A549 (cell line): Measurements from ENCODE around the gene LRRC36. TPM values are rescaled to one million over a fixed set of nuclear protein-coding genes. Genes with fewer than 3 reads are reported as not detected.

Experiments used
- ATAC-seq, 2 experiments: fragments of 200-7000 bp in 1 of 2; fragments of >200 bp in 1 of 2; cut with Nextera tagmentation in 1 of 2; cut with Tn5 transposase in 1 of 2; 3 replicates each; pipeline versions ENCODE4 v1.8.0 to v1.9.1; 2018 to 2020; ENCODE audit warnings: mild to moderate bottlenecking in 1 of 2, moderate library complexity in 1 of 2
- CTCF ChIA-PET: fragments of 300-600 bp; sonication (Branson Sonifier 250); formaldehyde crosslinking; extraction: SDS; loops from one replicate; lab custom pipeline; 2021; ENCODE audit warnings: antibody characterized with exemption, inconsistent platforms; lab: Yijun Ruan, JAX
- POLR2A ChIA-PET: fragments of 350-600 bp; formaldehyde crosslinking; extraction: SDS; loops from one replicate; lab custom pipeline; 2021; ENCODE audit warnings: antibody characterized with exemption, inconsistent platforms; lab: Yijun Ruan, JAX
- DNase-seq, 2 experiments: peaks; one replicate each; pipeline versions ENCODE4 v3.0.0 to v3.0.0-alpha.2; 2011 to 2016; ENCODE audit warnings: low read depth in 1 of 2, low spot score in 1 of 2
- FAIRE-seq: peaks from 2 replicates; lab custom pipeline; 2011; peaks lifted over from hg19 to GRCh38; lab: Jason Lieb, UNC
- H3K27ac ChIP-seq, 2 experiments: fragments of >200 bp; sonication (Bioruptor Twin); formaldehyde crosslinking; 3 replicates each; pipeline ENCODE4 v1.5.1; 2016 to 2017
- H3K4me1 ChIP-seq: fragments of >200 bp; sonication (Bioruptor Twin); formaldehyde crosslinking; 3 replicates; pipeline ENCODE4 v1.6.1; 2016
- H3K4me2 ChIP-seq: fragments of >200 bp; sonication (Bioruptor Twin); formaldehyde crosslinking; 3 replicates; pipeline ENCODE4 v1.6.1; 2016
- H3K4me3 ChIP-seq: fragments of >200 bp; sonication (Bioruptor Twin); formaldehyde crosslinking; 3 replicates; pipeline ENCODE4 v1.5.1; 2016
- H3K9me3 ChIP-seq: fragments of >200 bp; sonication (Bioruptor Twin); formaldehyde crosslinking; 3 replicates; pipeline ENCODE4 v1.6.1; 2016
- BHLHE40 ChIP-seq: IDR thresholded peaks from 2 replicates; pipeline ENCODE4 v1.6.1; 2012; ENCODE audit warnings: low read depth, low read length, inconsistent platforms
- CBX2 ChIP-seq: fragments of 200-600 bp; sonication (generic); IDR thresholded peaks from 2 replicates; pipeline ENCODE4 v1.6.1; 2016; ENCODE audit warnings: low read depth, mild to moderate bottlenecking, borderline replicate concordance
- CHD4 ChIP-seq: fragments of 200-600 bp; sonication (generic); IDR thresholded peaks from 2 replicates; pipeline ENCODE4 v1.6.1; 2016; ENCODE audit warnings: antibody characterized with exemption, mild to moderate bottlenecking, borderline replicate concordance
- CTCF ChIP-seq: fragments of >200 bp; sonication (Bioruptor Twin); formaldehyde crosslinking; IDR thresholded peaks from 3 replicates; pipeline ENCODE4 v1.5.1; 2016
- EHF ChIP-seq: fragments of 250-450 bp; sonication (Bioruptor Pico); IDR thresholded peaks from 2 replicates; pipeline ENCODE4 v1.5.0; 2020; ENCODE audit warnings: mild to moderate bottlenecking
- EHMT2 ChIP-seq: fragments of 200-600 bp; sonication (generic); IDR thresholded peaks from 2 replicates; pipeline ENCODE4 v1.6.1; 2016; ENCODE audit warnings: antibody characterized with exemption, low read depth, mild to moderate bottlenecking, moderate library complexity
- EP300 ChIP-seq, 2 experiments: fragments of >200 bp; sonication (Bioruptor Twin); formaldehyde crosslinking; IDR thresholded peaks; 2 replicates in 1 of 2; 3 replicates in 1 of 2; pipeline ENCODE4 v1.6.1; 2016 to 2017
- ESRRA ChIP-seq: fragments of 150-350 bp; IDR thresholded peaks from 2 replicates; pipeline ENCODE4 v1.6.1; 2014; ENCODE audit warnings: mild to moderate bottlenecking, low read length, borderline replicate concordance
- FOSL2 ChIP-seq, 2 experiments: fragments of 450-650 bp in 1 of 2; fragments of >200 bp in 1 of 2; sonication (Bioruptor Twin) in 1 of 2; formaldehyde crosslinking; IDR thresholded peaks; 2 replicates each; pipeline versions ENCODE4 v1.5.0 to v1.6.1; 2016 to 2020; ENCODE audit warnings: mild to moderate bottlenecking in 1 of 2, moderate library complexity in 1 of 2
- HEYL ChIP-seq: fragments of 250-450 bp; sonication (Bioruptor Pico); IDR thresholded peaks from 2 replicates; pipeline ENCODE4 v1.8.0; 2021; ENCODE audit warnings: mild to moderate bottlenecking, moderate library complexity
- HMGXB4 ChIP-seq: fragments of 250-450 bp; sonication (Bioruptor Pico); IDR thresholded peaks from 2 replicates; pipeline ENCODE4 v1.5.0; 2021; ENCODE audit warnings: mild to moderate bottlenecking, moderate library complexity, borderline replicate concordance
- JUN ChIP-seq, 2 experiments: fragments of >200 bp; sonication (Bioruptor Twin); formaldehyde crosslinking; IDR thresholded peaks; 2 replicates in 1 of 2; 3 replicates in 1 of 2; pipeline ENCODE4 v1.6.1; 2016 to 2017
- MAFK ChIP-seq: fragments of 450-650 bp; IDR thresholded peaks from 2 replicates; pipeline ENCODE4 v1.6.1; 2014; ENCODE audit not compliant: partially characterized antibody
- MAX ChIP-seq: IDR thresholded peaks from 2 replicates; pipeline ENCODE4 v1.6.1; 2012
- NPAS2 ChIP-seq: fragments of 250-450 bp; sonication (Bioruptor Pico); IDR thresholded peaks from 2 replicates; pipeline ENCODE4 v1.8.0; 2022; ENCODE audit warnings: mild to moderate bottlenecking, moderate library complexity, borderline replicate concordance
- PHF8 ChIP-seq: fragments of 200-600 bp; sonication (generic); IDR thresholded peaks from 2 replicates; pipeline ENCODE4 v1.6.1; 2016; ENCODE audit warnings: low read depth, mild to moderate bottlenecking, antibody characterized with exemption, moderate library complexity, borderline replicate concordance
- POLR2A ChIP-seq: IDR thresholded peaks from 2 replicates; pipeline ENCODE4 v1.6.1; 2012; ENCODE audit warnings: mild to moderate bottlenecking, low read length
- POLR2AphosphoS2 ChIP-seq: conservative IDR thresholded peaks from 2 replicates; pipeline ENCODE4 v1.6.1; 2012; ENCODE audit warnings: low read length, improper control_type of control experiment, inconsistent platforms
- RAD21 ChIP-seq, 2 experiments: fragments of >200 bp in 1 of 2; sonication (Bioruptor Twin) in 1 of 2; formaldehyde crosslinking in 1 of 2; IDR thresholded peaks in 1 of 2; conservative IDR thresholded peaks in 1 of 2; 2 replicates in 1 of 2; 3 replicates in 1 of 2; pipeline ENCODE4 v1.6.1; 2012 to 2018; ENCODE audit warnings: inconsistent platforms in 1 of 2
- SMC3 ChIP-seq: fragments of >200 bp; sonication (Bioruptor Twin); formaldehyde crosslinking; IDR thresholded peaks from 3 replicates; pipeline ENCODE4 v1.6.1; 2018; ENCODE audit warnings: inconsistent platforms
- SREBF2 ChIP-seq: fragments of 450-650 bp; IDR thresholded peaks from 2 replicates; pipeline ENCODE4 v1.6.1; 2014; ENCODE audit warnings: mild to moderate bottlenecking, moderate library complexity
- TFCP2L1 ChIP-seq: fragments of 250-450 bp; sonication (Bioruptor Pico); IDR thresholded peaks from 2 replicates; pipeline ENCODE4 v1.5.0; 2021; ENCODE audit warnings: mild to moderate bottlenecking
- ZFP36 ChIP-seq: fragments of 450-650 bp; IDR thresholded peaks from 2 replicates; pipeline ENCODE4 v1.6.1; 2014; ENCODE audit warnings: borderline replicate concordance; ENCODE audit not compliant: partially characterized antibody
- WGBS: methylation state at CpG from one replicate; pipeline ENCODE4 v1.1.6; 2017; ENCODE audit errors: missing lambda C conversion rate; 5-methylcytosine and 5-hydroxymethylcytosine counted together
- polyA plus RNA-seq, 4 experiments: library from polyadenylated mRNA; depleted of rRNA in 3 of 4; stranded (reverse); fragments of >200 nt; fragmentation: RNase III in 1 of 4; extraction: RNeasy Plus Mini Kit Qiagen cat#74134 plus additional on column Dnase treatment in 1 of 4; gene quantifications; 2 replicates in 3 of 4; 3 replicates in 1 of 4; pipeline ENCODE4 v1.2.3, GENCODE V29; 2011 to 2017
- TF ChIP-seq, protein P1 (sequence below): fragments of 450-650 bp; IDR thresholded peaks from 2 replicates; pipeline ENCODE4 v1.6.1; 2014; ENCODE audit warnings: antibody characterized with exemption

The LRRC36 gene
- polyA plus RNA-seq, 2 of the 4 experiments (the other 2 are of a cell fraction), result 0.48 to 0.57 TPM

- CTCF ChIA-PET, result interaction anchor here (0.6 to 4.1 kb wide), 35 partner anchors 9 to 438 kb away, joined by 3 to 52 read pairs (median 4); partner anchors contain the start of genes ATP6V0D1, HSD11B2 and TPPP3
- TF ChIP-seq RAD21 (conservative IDR thresholded peaks at IDR 0.05 in 1 of 2, IDR thresholded peaks at IDR 0.05 in 1 of 2), result peak; percentile 49 to 69
- peak; percentile 68 for TF ChIP-seq SMC3
- TF ChIP-seq BHLHE40, result no peak
- no peak for TF ChIP-seq MAFK
- peak; percentile 68 for TF ChIP-seq MAX
- no peak for TF ChIP-seq POLR2AphosphoS2
- TF ChIP-seq POLR2A, result peak; percentile 49; the same call in 1 of the 2 replicates
- peak in 1 of 2 experiments; percentile 66; a peak in 4 of 5 replicates for TF ChIP-seq JUN (IDR thresholded peaks at IDR 0.05)
- TF ChIP-seq TFCP2L1 (CRISPR knock-in tag), result 0 out of 2 replicates have a peak, but pooled peaks have one; percentile 31
- TF ChIP-seq HMGXB4 (CRISPR knock-in tag), result peak; percentile 94
- TF ChIP-seq EP300 (IDR thresholded peaks at IDR 0.05), result no peak
- TF ChIP-seq FOSL2 (IDR thresholded peaks at IDR 0.05), result no peak
- TF ChIP-seq FOSL2 (CRISPR knock-in tag; IDR thresholded peaks at IDR 0.05), result peak; percentile 16; the same call in 1 of the 2 replicates
- peak; percentile 70 for TF ChIP-seq CTCF
- peak; percentile 96 for TF ChIP-seq PHF8
- TF ChIP-seq, protein P1, sequence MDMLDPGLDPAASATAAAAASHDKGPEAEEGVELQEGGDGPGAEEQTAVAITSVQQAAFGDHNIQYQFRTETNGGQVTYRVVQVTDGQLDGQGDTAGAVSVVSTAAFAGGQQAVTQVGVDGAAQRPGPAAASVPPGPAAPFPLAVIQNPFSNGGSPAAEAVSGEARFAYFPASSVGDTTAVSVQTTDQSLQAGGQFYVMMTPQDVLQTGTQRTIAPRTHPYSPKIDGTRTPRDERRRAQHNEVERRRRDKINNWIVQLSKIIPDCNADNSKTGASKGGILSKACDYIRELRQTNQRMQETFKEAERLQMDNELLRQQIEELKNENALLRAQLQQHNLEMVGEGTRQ, result no peak
- no peak for TF ChIP-seq NPAS2 (CRISPR knock-in tag)
- TF ChIP-seq SREBF2, result no peak
- no peak for FAIRE-seq
- peak; percentile 94 to 96 for ATAC-seq
- peaks cover 9% of the 10 kb centered on the region; the same call in 2 of the 3 replicates for H3K4me1 ChIP-seq
- peak within 1 kb of the TSS; percentile 91 to 96 for H3K27ac ChIP-seq
- H3K4me2 ChIP-seq, result peak within 1 kb of the TSS; percentile 93
- H3K9me3 ChIP-seq, result no peaks in the 10 kb centered on the region
- peak within 1 kb of the TSS; percentile 80 for H3K4me3 ChIP-seq
- peak; percentile 78 to 89 for DNase-seq
- WGBS, result 3% methylated on average over 40 of the region's 73 CpGs
- POLR2A ChIA-PET, result interaction anchor here (0.8 kb wide), 1 partner anchor 12 kb away, joined by 3 read pairs; no protein-coding TSS in a partner anchor
Observed at GRCh38 chr16:67415872-67416793, 89.5 kb downstream of the LRRC36 start, which contains the start of gene ZDHHC1. Gene ZDHHC1, minus strand, starts transcription at chr16:67416477. Its CDS starts 8,702 bp downstream, at chr16:67407775.

GRCh38 chr16:67417333-67418061 is 90.9 kb downstream of the LRRC36 start:
- no peaks in the 10 kb centered on the region for H3K9me3 ChIP-seq
- FAIRE-seq (no peak), DNase-seq (no peak), ATAC-seq (no peak)
- TF ChIP-seq CHD4 (no peak), EHMT2 (no peak), CBX2 (no peak), EHF (CRISPR knock-in tag) (no peak), HEYL (CRISPR knock-in tag) (no peak), ZFP36 (no peak), POLR2AphosphoS2 (no peak), ESRRA (no peak)
- TF ChIP-seq, protein P1, result no peak
- no peak overlapping the region for H3K4me2 ChIP-seq
- H3K27ac ChIP-seq, result no peak overlapping the region
- H3K4me1 ChIP-seq, result peaks cover 8% of the 10 kb centered on the region; the same call in 2 of the 3 replicates
- no peak overlapping the region for H3K4me3 ChIP-seq
- 56% methylated on average over 2 of the region's 2 CpGs for WGBS
- ChIA-PET POLR2A (interaction anchor here (0.5 to 0.6 kb wide), 2 partner anchors 14 to 320 kb away, joined by 5 to 7 read pairs; partner anchors contain the start of gene HSD11B2), CTCF (interaction anchor here (0.7 to 4.1 kb wide), 23 partner anchors 9 to 440 kb away, joined by 3 to 52 read pairs (median 4); partner anchors contain the start of genes ATP6V0D1, HSD11B2 and TPPP3)
